HepG2 (cell line): ENCODE data around the gene LEPR. TPM values are rescaled to one million over a fixed set of nuclear protein-coding genes. Genes with fewer than 3 reads are reported as not detected.
A peak's percentile ranks its signal among the peaks of the same experiment; 100 is the strongest.

Experiments used
- CBFB ChIP-seq: sonication (generic); formaldehyde crosslinking; IDR thresholded peaks from 2 replicates; pipeline ENCODE4 v1.4.0; 2020; ENCODE audit warnings: missing genetic modification reagents
- CBX5 ChIP-seq: sonication (generic); formaldehyde crosslinking; IDR thresholded peaks from 2 replicates; pipeline ENCODE4 v1.4.0; 2020; ENCODE audit warnings: missing genetic modification reagents, borderline replicate concordance
- CHCHD3 ChIP-seq: sonication (generic); formaldehyde crosslinking; IDR thresholded peaks from 2 replicates; pipeline ENCODE4 v1.8.0; 2022; ENCODE audit warnings: mild to moderate bottlenecking, missing genetic modification reagents, moderate library complexity
- HHEX ChIP-seq: IDR thresholded peaks from 2 replicates; pipeline ENCODE4 v1.6.1; 2016; ENCODE audit warnings: control low read depth
- HMG20A ChIP-seq: IDR thresholded peaks from 2 replicates; pipeline ENCODE4 v1.6.1; 2016; ENCODE audit warnings: borderline replicate concordance
- KDM3A ChIP-seq: IDR thresholded peaks from 2 replicates; pipeline ENCODE4 v1.6.1; 2018; ENCODE audit warnings: low read depth, missing compliant biosample characterization
- MXI1 ChIP-seq: IDR thresholded peaks from 3 replicates; pipeline ENCODE4 v1.6.1; 2012; ENCODE audit warnings: low read depth, low read length, inconsistent platforms, borderline replicate concordance
- REPIN1 ChIP-seq: sonication (generic); formaldehyde crosslinking; IDR thresholded peaks from 2 replicates; pipeline ENCODE4 v1.8.0; 2022; ENCODE audit warnings: missing genetic modification reagents, low read depth, mild to moderate bottlenecking, borderline replicate concordance
- STAG1 ChIP-seq: sonication (generic); formaldehyde crosslinking; IDR thresholded peaks from 2 replicates; pipeline ENCODE4 v1.4.0; 2020; ENCODE audit warnings: missing genetic modification reagents
- SYNCRIP ChIP-seq: fragments of 200-400 bp; formaldehyde crosslinking; IDR thresholded peaks from 2 replicates; pipeline ENCODE4 v1.6.1; 2018; ENCODE audit warnings: mild to moderate bottlenecking, low read depth, low read length; ENCODE audit not compliant: insufficient read depth
- TBX3 ChIP-seq: fragments of 450-650 bp; IDR thresholded peaks from 2 replicates; pipeline ENCODE4 v1.6.1; 2017; ENCODE audit warnings: antibody characterized with exemption, mild to moderate bottlenecking, inconsistent platforms, borderline replicate concordance
- TEAD3 ChIP-seq: optimal IDR thresholded peaks from 2 replicates; pipeline ENCODE3; 2016; ENCODE audit warnings: borderline replicate concordance
- ZMYM4 ChIP-seq: sonication (generic); formaldehyde crosslinking; IDR thresholded peaks from 2 replicates; pipeline ENCODE4 v1.8.1; 2023; ENCODE audit warnings: mild to moderate bottlenecking, missing genetic modification reagents
- ZNF260 ChIP-seq: sonication (generic); formaldehyde crosslinking; IDR thresholded peaks from 2 replicates; pipeline ENCODE4 v1.4.0; 2020; ENCODE audit warnings: missing genetic modification reagents, low read depth, mild to moderate bottlenecking, borderline replicate concordance
- ZNF431 ChIP-seq: sonication (generic); formaldehyde crosslinking; IDR thresholded peaks from 2 replicates; pipeline ENCODE4 v1.9.0; 2022; ENCODE audit warnings: missing genetic modification reagents, low read depth, mild to moderate bottlenecking, borderline replicate concordance
- polyA plus RNA-seq, 8 experiments: library from polyadenylated mRNA; depleted of rRNA in 3 of 8; stranded (reverse) in 7 of 8; unstranded in 1 of 8; fragments of >200 nt; fragmentation: Illumina TruSeq in 4 of 8; extraction: Trizol in 4 of 8; gene quantifications; 2 replicates each; pipeline versions ENCODE4 v1.2.1 to v1.2.3, GENCODE V29; 2011 to 2016; ENCODE audit warnings: low read depth in 4 of 8, missing spikeins in 1 of 8, mixed read lengths in 1 of 8; ENCODE audit not compliant: insufficient read depth in 1 of 8
- total RNA-seq, 5 experiments: library from RNA; depleted of rRNA; stranded (reverse); fragments of >200 nt; fragmentation: Illumina TruSeq; extraction: Trizol; gene quantifications; 2 replicates each; pipeline ENCODE4 v1.2.3, GENCODE V29; 2016; ENCODE audit warnings: low read depth in 1 of 5
- TF ChIP-seq, protein P1 (sequence below): sonication (generic); formaldehyde crosslinking; IDR thresholded peaks from 2 replicates; pipeline ENCODE4 v1.4.0; 2020; ENCODE audit warnings: missing genetic modification reagents
- TF ChIP-seq, protein P2 (sequence below): sonication (generic); formaldehyde crosslinking; IDR thresholded peaks from 2 replicates; pipeline ENCODE4 v1.4.0; 2020; ENCODE audit warnings: mild to moderate bottlenecking, missing genetic modification reagents
- TF ChIP-seq, protein P3 (sequence below): sonication (generic); formaldehyde crosslinking; IDR thresholded peaks from 2 replicates; pipeline ENCODE4 v1.5.1; 2020; ENCODE audit warnings: missing genetic modification reagents, mild to moderate bottlenecking, borderline replicate concordance
- TF ChIP-seq, protein P4 (sequence below): sonication (generic); formaldehyde crosslinking; IDR thresholded peaks from 2 replicates; pipeline ENCODE4 v1.9.0; 2021; ENCODE audit warnings: missing genetic modification reagents, mild to moderate bottlenecking, borderline replicate concordance
- TF ChIP-seq, protein P5 (sequence below): sonication (generic); formaldehyde crosslinking; IDR thresholded peaks from 2 replicates; pipeline ENCODE4 v1.4.0; 2020; ENCODE audit warnings: mild to moderate bottlenecking, missing genetic modification reagents, borderline replicate concordance

LEPR gene
- total and polyA plus RNA-seq, 2 of the 13 experiments (the other 11 are each of a cell fraction or from before 2014, with no cell fraction given), result 0.60 to 1.7 TPM

DNA sequence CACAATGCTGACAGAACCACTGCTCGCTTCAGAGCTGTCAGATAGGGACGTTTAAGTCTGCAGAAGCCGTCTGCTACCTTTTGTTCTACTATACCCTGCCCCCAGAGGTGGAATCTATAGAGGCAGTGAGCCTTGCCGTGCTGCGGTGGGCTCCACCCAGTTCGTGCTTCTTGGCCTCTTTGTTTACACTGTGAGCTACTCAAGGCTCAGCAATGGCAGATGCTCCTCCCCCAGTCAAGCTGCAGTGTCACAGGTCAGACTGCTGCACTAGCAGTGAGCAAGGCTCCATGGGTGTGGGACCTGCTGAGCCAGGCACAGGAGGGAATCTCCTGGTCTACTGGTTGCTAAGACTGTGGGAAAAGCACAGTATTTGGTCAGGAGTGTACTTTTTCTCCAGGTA, 47.1 kb downstream of the LEPR start (continued):
- TF ChIP-seq, protein P1, sequence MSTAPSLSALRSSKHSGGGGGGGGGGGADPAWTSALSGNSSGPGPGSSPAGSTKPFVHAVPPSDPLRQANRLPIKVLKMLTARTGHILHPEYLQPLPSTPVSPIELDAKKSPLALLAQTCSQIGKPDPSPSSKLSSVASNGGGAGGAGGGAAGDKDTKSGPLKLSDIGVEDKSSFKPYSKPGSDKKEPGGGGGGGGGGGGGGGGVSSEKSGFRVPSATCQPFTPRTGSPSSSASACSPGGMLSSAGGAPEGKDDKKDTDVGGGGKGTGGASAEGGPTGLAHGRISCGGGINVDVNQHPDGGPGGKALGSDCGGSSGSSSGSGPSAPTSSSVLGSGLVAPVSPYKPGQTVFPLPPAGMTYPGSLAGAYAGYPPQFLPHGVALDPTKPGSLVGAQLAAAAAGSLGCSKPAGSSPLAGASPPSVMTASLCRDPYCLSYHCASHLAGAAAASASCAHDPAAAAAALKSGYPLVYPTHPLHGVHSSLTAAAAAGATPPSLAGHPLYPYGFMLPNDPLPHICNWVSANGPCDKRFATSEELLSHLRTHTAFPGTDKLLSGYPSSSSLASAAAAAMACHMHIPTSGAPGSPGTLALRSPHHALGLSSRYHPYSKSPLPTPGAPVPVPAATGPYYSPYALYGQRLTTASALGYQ (CRISPR knock-in tag), result peak; percentile 72; the same call in 1 of the 2 replicates
- peak; percentile 18; the same call in 1 of the 3 replicates for TF ChIP-seq MXI1
- peak; percentile 94 for TF ChIP-seq HHEX (CRISPR knock-in tag)
- peak; percentile 62; the same call in 1 of the 2 replicates for TF ChIP-seq TBX3
- TF ChIP-seq, protein P2, sequence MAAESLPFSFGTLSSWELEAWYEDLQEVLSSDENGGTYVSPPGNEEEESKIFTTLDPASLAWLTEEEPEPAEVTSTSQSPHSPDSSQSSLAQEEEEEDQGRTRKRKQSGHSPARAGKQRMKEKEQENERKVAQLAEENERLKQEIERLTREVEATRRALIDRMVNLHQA, result no peak
- 0 out of 2 replicates have a peak, but pooled peaks have one; percentile 52 for TF ChIP-seq CBFB
- peak; percentile 91 for TF ChIP-seq HMG20A (CRISPR knock-in tag)
- TF ChIP-seq, protein P3, sequence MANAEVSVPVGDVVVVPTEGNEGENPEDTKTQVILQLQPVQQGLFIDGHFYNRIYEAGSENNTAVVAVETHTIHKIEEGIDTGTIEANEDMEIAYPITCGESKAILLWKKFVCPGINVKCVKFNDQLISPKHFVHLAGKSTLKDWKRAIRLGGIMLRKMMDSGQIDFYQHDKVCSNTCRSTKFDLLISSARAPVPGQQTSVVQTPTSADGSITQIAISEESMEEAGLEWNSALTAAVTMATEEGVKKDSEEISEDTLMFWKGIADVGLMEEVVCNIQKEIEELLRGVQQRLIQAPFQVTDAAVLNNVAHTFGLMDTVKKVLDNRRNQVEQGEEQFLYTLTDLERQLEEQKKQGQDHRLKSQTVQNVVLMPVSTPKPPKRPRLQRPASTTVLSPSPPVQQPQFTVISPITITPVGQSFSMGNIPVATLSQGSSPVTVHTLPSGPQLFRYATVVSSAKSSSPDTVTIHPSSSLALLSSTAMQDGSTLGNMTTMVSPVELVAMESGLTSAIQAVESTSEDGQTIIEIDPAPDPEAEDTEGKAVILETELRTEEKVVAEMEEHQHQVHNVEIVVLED (CRISPR knock-in tag), result peak; percentile 31; the same call in 1 of the 2 replicates
- peak; percentile 57; the same call in 1 of the 2 replicates for TF ChIP-seq REPIN1
- TF ChIP-seq ZMYM4 (CRISPR knock-in tag), result peak; percentile 95
- peak; percentile 92; the same call in 1 of the 2 replicates for TF ChIP-seq ZNF431 (CRISPR knock-in tag)
- no peak for TF ChIP-seq ZNF260
- TF ChIP-seq KDM3A, result peak; percentile 67
- TF ChIP-seq CBX5 (CRISPR knock-in tag), result 0 out of 2 replicates have a peak, but pooled peaks have one; percentile 49
- TF ChIP-seq, protein P4, sequence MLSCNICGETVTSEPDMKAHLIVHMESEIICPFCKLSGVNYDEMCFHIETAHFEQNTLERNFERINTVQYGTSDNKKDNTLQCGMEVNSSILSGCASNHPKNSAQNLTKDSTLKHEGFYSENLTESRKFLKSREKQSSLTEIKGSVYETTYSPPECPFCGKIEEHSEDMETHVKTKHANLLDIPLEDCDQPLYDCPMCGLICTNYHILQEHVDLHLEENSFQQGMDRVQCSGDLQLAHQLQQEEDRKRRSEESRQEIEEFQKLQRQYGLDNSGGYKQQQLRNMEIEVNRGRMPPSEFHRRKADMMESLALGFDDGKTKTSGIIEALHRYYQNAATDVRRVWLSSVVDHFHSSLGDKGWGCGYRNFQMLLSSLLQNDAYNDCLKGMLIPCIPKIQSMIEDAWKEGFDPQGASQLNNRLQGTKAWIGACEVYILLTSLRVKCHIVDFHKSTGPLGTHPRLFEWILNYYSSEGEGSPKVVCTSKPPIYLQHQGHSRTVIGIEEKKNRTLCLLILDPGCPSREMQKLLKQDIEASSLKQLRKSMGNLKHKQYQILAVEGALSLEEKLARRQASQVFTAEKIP, result 0 out of 2 replicates have a peak, but pooled peaks have one; percentile 22
- TF ChIP-seq STAG1 (CRISPR knock-in tag), result peak; percentile 15
- TF ChIP-seq TEAD3, result peak; percentile 83
- no peak for TF ChIP-seq SYNCRIP
- TF ChIP-seq CHCHD3, result no peak
- TF ChIP-seq, protein P5, sequence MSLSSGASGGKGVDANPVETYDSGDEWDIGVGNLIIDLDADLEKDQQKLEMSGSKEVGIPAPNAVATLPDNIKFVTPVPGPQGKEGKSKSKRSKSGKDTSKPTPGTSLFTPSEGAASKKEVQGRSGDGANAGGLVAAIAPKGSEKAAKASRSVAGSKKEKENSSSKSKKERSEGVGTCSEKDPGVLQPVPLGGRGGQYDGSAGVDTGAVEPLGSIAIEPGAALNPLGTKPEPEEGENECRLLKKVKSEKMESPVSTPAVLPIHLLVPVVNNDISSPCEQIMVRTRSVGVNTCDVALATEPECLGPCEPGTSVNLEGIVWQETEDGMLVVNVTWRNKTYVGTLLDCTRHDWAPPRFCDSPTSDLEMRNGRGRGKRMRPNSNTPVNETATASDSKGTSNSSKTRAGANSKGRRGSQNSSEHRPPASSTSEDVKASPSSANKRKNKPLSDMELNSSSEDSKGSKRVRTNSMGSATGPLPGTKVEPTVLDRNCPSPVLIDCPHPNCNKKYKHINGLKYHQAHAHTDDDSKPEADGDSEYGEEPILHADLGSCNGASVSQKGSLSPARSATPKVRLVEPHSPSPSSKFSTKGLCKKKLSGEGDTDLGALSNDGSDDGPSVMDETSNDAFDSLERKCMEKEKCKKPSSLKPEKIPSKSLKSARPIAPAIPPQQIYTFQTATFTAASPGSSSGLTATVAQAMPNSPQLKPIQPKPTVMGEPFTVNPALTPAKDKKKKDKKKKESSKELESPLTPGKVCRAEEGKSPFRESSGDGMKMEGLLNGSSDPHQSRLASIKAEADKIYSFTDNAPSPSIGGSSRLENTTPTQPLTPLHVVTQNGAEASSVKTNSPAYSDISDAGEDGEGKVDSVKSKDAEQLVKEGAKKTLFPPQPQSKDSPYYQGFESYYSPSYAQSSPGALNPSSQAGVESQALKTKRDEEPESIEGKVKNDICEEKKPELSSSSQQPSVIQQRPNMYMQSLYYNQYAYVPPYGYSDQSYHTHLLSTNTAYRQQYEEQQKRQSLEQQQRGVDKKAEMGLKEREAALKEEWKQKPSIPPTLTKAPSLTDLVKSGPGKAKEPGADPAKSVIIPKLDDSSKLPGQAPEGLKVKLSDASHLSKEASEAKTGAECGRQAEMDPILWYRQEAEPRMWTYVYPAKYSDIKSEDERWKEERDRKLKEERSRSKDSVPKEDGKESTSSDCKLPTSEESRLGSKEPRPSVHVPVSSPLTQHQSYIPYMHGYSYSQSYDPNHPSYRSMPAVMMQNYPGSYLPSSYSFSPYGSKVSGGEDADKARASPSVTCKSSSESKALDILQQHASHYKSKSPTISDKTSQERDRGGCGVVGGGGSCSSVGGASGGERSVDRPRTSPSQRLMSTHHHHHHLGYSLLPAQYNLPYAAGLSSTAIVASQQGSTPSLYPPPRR (CRISPR knock-in tag), result peak; percentile 98
